T-cell (primary cell): ENCODE measurements around the gene NCAPG2. TPM values are rescaled to one million over a fixed set of nuclear protein-coding genes. Genes with fewer than 3 reads are reported as not detected.

Experiments
- ATAC-seq, 4 experiments: fragments of 200-7000 bp in 3 of 4; fragments of 150-1000 bp in 1 of 4; cut with Tn5 transposase; replicated peaks in 1 of 4; 1 replicate in 3 of 4; 2 replicates in 1 of 4; pipeline ENCODE4 v1.10.0; 2021; ENCODE audit warnings: moderate library complexity in 3 of 4, mild to moderate bottlenecking in 2 of 4, moderate number of reproducible peaks in 1 of 4
- CTCF ChIA-PET, 2 donors: fragments of 300-600 bp; sonication (Branson Sonifier 250); formaldehyde crosslinking; loops; one replicate each; lab custom pipeline; 2022; ENCODE audit warnings: antibody characterized with exemption in 2 of 2; lab: Charles Lee
- POLR2A ChIA-PET, 2 donors: fragments of 300-600 bp; sonication (Branson Sonifier 250); formaldehyde crosslinking; loops; one replicate each; lab custom pipeline; 2022; ENCODE audit warnings: antibody characterized with exemption in 2 of 2; lab: Charles Lee
- DNase-seq, 35 experiments: peaks; one replicate each; pipeline versions ENCODE4 v3.0.0 to v3.0.0-alpha.2; 2013 to 2023
- H3K27ac ChIP-seq: one replicate; pipeline ENCODE4 v1.5.1; 2013; ENCODE audit warnings: low read length
- H3K27me3 ChIP-seq, 2 experiments: replicated peaks in 1 of 2; 1 replicate in 1 of 2; 2 replicates in 1 of 2; pipeline versions ENCODE4 v1.6.1 to v1.7.0; 2013; ENCODE audit warnings: low read length in 1 of 2, mixed read lengths in 1 of 2; ENCODE audit not compliant: control insufficient read depth in 2 of 2, insufficient read depth in 2 of 2; ENCODE audit errors: extremely low read depth in 1 of 2
- H3K36me3 ChIP-seq, 2 donors: 1 replicate in 1 of 2; 2 replicates in 1 of 2; pipeline versions ENCODE4 v1.6.1 to v1.7.0; 2013; ENCODE audit warnings: low read length in 1 of 2; ENCODE audit not compliant: control insufficient read depth in 2 of 2, insufficient read depth in 1 of 2; ENCODE audit errors: extremely low read depth in 1 of 2
- H3K4me1 ChIP-seq, 2 experiments: 1 replicate in 1 of 2; 2 replicates in 1 of 2; pipeline versions ENCODE4 v1.6.1 to v1.7.0; 2013; ENCODE audit warnings: low read length in 2 of 2, mixed read lengths in 1 of 2; ENCODE audit not compliant: insufficient read depth in 2 of 2, control insufficient read depth in 1 of 2; ENCODE audit errors: extremely low read depth in 1 of 2
- H3K4me3 ChIP-seq, 2 donors: 1 replicate in 1 of 2; 2 replicates in 1 of 2; pipeline versions ENCODE4 v1.5.1 to v1.7.0; 2013; ENCODE audit warnings: mild to moderate bottlenecking in 2 of 2, low read length in 1 of 2, moderate library complexity in 1 of 2; ENCODE audit not compliant: control insufficient read depth in 1 of 2; ENCODE audit errors: extremely low read depth in 1 of 2
- H3K9me3 ChIP-seq: 2 replicates; pipeline ENCODE4 v1.7.0; 2013
- H3K27ac Mint-ChIP-seq, 2 donors: one replicate each; pipeline ENCODE4 v1.8.0; 2020 to 2021; ENCODE audit warnings: mild to moderate bottlenecking in 2 of 2, mixed read lengths in 2 of 2
- H3K27me3 Mint-ChIP-seq, 2 donors: one replicate each; pipeline ENCODE4 v1.8.0; 2021 to 2022; ENCODE audit warnings: mixed read lengths in 2 of 2
- H3K36me3 Mint-ChIP-seq: one replicate; pipeline ENCODE4 v1.8.0; 2021; ENCODE audit warnings: mixed read lengths
- H3K4me1 Mint-ChIP-seq, 3 donors: one replicate each; pipeline ENCODE4 v1.8.0; 2020 to 2022; ENCODE audit warnings: mixed read lengths in 3 of 3, mild to moderate bottlenecking in 1 of 3
- H3K4me3 Mint-ChIP-seq, 3 donors: one replicate each; pipeline ENCODE4 v1.8.0; 2020 to 2022; ENCODE audit warnings: mild to moderate bottlenecking in 3 of 3, mixed read lengths in 3 of 3, moderate library complexity in 3 of 3
- H3K9me3 Mint-ChIP-seq, 3 donors: one replicate each; pipeline ENCODE4 v1.8.0; 2020 to 2022; ENCODE audit warnings: mixed read lengths in 3 of 3
- WGBS: methylation state at CpG from one replicate; pipeline ENCODE4 v1.1.5; 2013; ENCODE audit warnings: missing lambda C conversion rate; ENCODE audit not compliant: insufficient coverage; 5-methylcytosine and 5-hydroxymethylcytosine counted together
- total RNA-seq, 35 experiments: library from RNA in 6 of 35; stranded (reverse) in 6 of 35; fragments of 120-200 nt in 1 of 35; gene quantifications; one replicate each; pipeline versions ENCODE4 v1.2.1 to v1.2.4 and lab custom pipeline; 2013 to 2026

The NCAPG2 gene
- total RNA-seq, 5 donors from 2014 or later (not counting 1 experiment from before 2014, with no cell fraction given) = 6.2 to 14.7 (median 11.9) TPM

DNA sequence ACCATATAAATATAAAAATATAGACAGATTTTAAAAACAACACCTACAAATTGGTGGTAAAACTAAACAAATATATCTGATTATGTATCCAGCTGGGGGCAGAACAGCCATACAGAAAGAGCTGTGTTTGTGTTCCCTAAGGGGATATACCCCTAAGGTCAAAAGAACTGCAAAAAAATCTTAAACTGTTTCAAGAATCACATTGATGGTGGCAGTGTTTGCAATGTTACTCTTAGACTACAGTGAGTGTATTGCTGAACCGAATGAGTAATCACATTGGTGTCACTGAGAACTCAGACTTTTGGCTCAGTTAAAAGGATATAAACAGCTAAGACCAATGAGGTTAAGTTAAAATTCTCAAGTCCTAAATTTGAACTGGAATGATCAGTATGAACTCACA is 89.9 kb downstream of the NCAPG2 start:
- H3K9me3 ChIP-seq = no peaks in the 10 kb centered on the region
- no CpG with 5 or more reads among the region's 1 CpG for WGBS
- DNase-seq (no peak), ATAC-seq (no peak)
- Mint-ChIP-seq H3K27ac (no peak overlapping the region), H3K4me1 (peaks cover 0 to 7% (median 2%) of the 10 kb centered on the region in 3 donors), H3K9me3 (no peaks in the 10 kb centered on the region), H3K27me3 (no peaks in the 10 kb centered on the region), H3K36me3 (no peaks in the 10 kb centered on the region), H3K4me3 (no peak overlapping the region)
- H3K27ac ChIP-seq = no peak overlapping the region
- H3K27me3 ChIP-seq = no peaks in the 10 kb centered on the region
- H3K36me3 ChIP-seq = no peaks in the 10 kb centered on the region
- CTCF ChIA-PET = no interaction called here
- POLR2A ChIA-PET = no interaction called here
- H3K4me3 ChIP-seq = no peak overlapping the region
- H3K4me1 ChIP-seq = no peaks in the 10 kb centered on the region

DNA sequence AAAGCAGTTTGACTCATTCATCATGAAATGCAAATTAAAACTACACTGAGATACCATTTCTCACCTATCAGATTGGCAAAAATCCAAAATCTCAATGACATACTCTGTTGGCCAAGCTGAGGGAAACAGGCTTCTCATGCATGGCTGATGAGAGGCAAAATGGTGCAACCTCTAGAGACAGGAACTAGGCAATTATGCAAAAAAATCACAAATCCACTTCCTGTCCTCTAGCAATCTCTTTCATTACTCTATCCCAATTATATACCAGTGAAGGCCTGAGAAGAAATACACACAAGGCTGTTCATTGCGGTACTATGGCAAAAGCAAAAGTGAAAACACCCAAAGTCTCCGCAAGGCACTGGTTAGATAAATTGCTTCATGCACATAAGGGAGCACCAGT is 91.1 kb downstream of the NCAPG2 start:
- no peaks in the 10 kb centered on the region for H3K9me3 ChIP-seq
- H3K36me3 ChIP-seq = no peaks in the 10 kb centered on the region
- WGBS = 90% methylated on average over 2 of the region's 2 CpGs
- ATAC-seq (no peak), DNase-seq (no peak)
- no peak overlapping the region for H3K4me3 Mint-ChIP-seq
- POLR2A ChIA-PET = no interaction called here
- H3K4me3 ChIP-seq = no peak overlapping the region
- no peaks in the 10 kb centered on the region for H3K36me3 Mint-ChIP-seq
- peaks cover 0 to 9% (median 2%) of the 10 kb centered on the region in 3 donors for H3K4me1 Mint-ChIP-seq
- H3K27ac Mint-ChIP-seq = no peak overlapping the region
- no peaks in the 10 kb centered on the region for H3K27me3 Mint-ChIP-seq
- H3K27me3 ChIP-seq = no peaks in the 10 kb centered on the region
- H3K4me1 ChIP-seq = no peaks in the 10 kb centered on the region
- H3K9me3 Mint-ChIP-seq = no peaks in the 10 kb centered on the region
- H3K27ac ChIP-seq = no peak overlapping the region
- CTCF ChIA-PET = no interaction called here

- no peaks in the 10 kb centered on the region for H3K4me1 ChIP-seq
- 100% methylated on average over 2 of the region's 4 CpGs for WGBS
- no peaks in the 10 kb centered on the region for H3K27me3 Mint-ChIP-seq
- POLR2A ChIA-PET = no interaction called here
- no peak overlapping the region for H3K27ac Mint-ChIP-seq
- no peaks in the 10 kb centered on the region for H3K36me3 ChIP-seq
- no peak for ATAC-seq
- no peak overlapping the region for H3K27ac ChIP-seq
- H3K9me3 Mint-ChIP-seq = no peaks in the 10 kb centered on the region
- H3K4me3 ChIP-seq = no peak overlapping the region
- no peak overlapping the region for H3K4me3 Mint-ChIP-seq
- H3K27me3 ChIP-seq = no peaks in the 10 kb centered on the region
- H3K9me3 ChIP-seq = no peaks in the 10 kb centered on the region
- H3K4me1 Mint-ChIP-seq = peaks cover 0 to 9% (median 2%) of the 10 kb centered on the region in 3 donors
- CTCF ChIA-PET = no interaction called here
- DNase-seq = no peak
- no peaks in the 10 kb centered on the region for H3K36me3 Mint-ChIP-seq
Measured at GRCh38 chr7:158612546-158612945, 92.1 kb downstream of the NCAPG2 start.

DNA sequence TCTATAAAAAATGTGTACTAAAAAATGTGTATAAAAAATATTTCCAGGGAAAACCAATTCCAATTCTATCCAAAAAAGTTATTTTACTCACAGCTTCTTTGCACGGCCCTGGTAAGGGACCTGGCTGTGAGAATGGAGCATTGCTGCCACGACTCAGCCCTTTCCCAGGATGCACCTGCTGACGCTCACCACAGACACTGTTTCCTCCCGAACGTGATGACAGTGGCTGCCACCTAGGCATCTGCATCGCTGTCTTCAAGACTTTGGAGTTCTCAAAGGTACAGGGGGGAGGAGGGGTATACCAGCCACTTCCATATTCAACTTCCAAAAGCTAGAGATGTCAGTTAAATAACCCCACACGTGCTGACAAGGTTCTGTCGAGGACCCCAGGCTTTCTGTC is 93.1 kb downstream of the NCAPG2 start:
- H3K27ac Mint-ChIP-seq = no peak overlapping the region
- H3K4me3 Mint-ChIP-seq = no peak overlapping the region
- CTCF ChIA-PET = interaction anchor here in 1 of 2 donors (0.5 kb wide), 1 partner anchor 8 kb away, joined by 3 read pairs; no protein-coding TSS in a partner anchor

DNA sequence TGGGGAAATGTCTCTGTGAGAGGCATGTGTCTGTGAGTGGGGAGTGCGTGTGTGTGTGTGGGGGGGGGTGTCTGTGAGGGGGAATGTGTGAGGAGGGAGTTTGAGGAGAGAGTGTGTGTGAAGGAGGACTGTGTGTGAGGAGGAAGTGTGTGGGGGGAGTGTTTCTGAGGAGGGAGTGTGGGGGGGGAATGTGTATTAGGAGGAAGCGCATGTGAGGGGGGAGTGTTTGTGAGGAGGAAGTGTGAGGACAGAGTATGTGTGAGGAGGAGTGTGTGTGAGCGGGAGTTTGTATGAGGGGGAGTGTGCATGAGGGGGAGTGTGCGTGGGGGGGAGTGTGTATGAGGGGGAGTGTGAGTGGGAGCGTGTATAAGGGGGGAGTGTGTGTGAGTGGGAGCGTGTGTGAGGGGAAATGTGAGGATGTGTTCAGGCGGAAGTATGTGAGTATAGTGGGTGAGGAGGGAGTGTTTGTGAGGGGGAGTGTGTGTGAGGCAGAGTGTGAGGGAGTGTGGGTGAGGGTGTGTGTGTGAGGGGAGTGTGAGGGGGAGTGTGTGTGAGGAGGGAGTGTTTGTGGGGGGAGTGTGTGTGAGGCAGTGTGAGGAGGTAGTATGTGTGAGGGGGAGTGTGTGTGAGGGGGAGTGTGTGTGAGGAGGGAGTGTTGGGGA is 95.2 kb downstream of the NCAPG2 start:
- Histone ChIP-seq H3K4me1 (no peaks in the 10 kb centered on the region), H3K9me3 (no peaks in the 10 kb centered on the region), H3K27me3 (no peaks in the 10 kb centered on the region), H3K27ac (no peak overlapping the region), H3K36me3 (no peaks in the 10 kb centered on the region), H3K4me3 (no peak overlapping the region)
- Mint-ChIP-seq H3K27ac (no peak overlapping the region), H3K27me3 (no peaks in the 10 kb centered on the region), H3K36me3 (no peaks in the 10 kb centered on the region), H3K4me3 (no peak overlapping the region), H3K4me1 (peaks cover 0 to 9% (median 2%) of the 10 kb centered on the region in 3 donors), H3K9me3 (no peaks in the 10 kb centered on the region)
- ChIA-PET POLR2A (no interaction called here), CTCF (no interaction called here)
- ATAC-seq (no peak), DNase-seq (no peak)
- 92% methylated on average over 6 of the region's 7 CpGs for WGBS

More for the DNA sequence above, 93.1 kb downstream of the NCAPG2 start:
- no peaks in the 10 kb centered on the region for H3K27me3 ChIP-seq
- H3K27me3 Mint-ChIP-seq = no peaks in the 10 kb centered on the region
- WGBS = 36% methylated on average over 5 of the region's 8 CpGs
- H3K9me3 ChIP-seq = no peaks in the 10 kb centered on the region
- DNase-seq (no peak), ATAC-seq (no peak)
- H3K36me3 ChIP-seq = no peaks in the 10 kb centered on the region
- no peak overlapping the region for H3K27ac ChIP-seq
- no peaks in the 10 kb centered on the region for H3K4me1 ChIP-seq
- no peak overlapping the region for H3K4me3 ChIP-seq
- no peaks in the 10 kb centered on the region for H3K36me3 Mint-ChIP-seq
- POLR2A ChIA-PET = no interaction called here
- no peaks in the 10 kb centered on the region for H3K9me3 Mint-ChIP-seq
- peaks cover 0 to 9% (median 2%) of the 10 kb centered on the region in 3 donors for H3K4me1 Mint-ChIP-seq

DNA sequence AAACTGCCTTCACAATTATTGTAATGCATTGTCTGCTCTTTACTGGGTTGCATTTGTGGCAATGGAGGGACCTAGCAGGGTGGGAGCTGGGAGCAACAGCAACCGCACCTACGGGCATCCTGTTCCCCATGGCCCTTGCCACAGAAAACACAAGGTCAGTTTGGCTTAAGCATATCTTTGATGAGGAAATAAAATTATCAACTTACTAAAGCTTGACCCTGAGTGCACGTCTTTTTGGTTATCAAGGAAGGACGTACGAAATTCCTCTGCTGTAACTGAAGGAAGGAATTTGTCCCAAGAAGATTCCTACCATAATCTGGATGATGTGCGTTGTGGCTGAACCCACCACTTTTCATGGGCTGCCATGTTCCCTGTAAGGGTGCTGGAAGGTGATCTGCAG is 97.0 kb downstream of the NCAPG2 start:
- Histone ChIP-seq H3K9me3 (no peaks in the 10 kb centered on the region), H3K4me1 (no peaks in the 10 kb centered on the region), H3K27ac (no peak overlapping the region), H3K4me3 (no peak overlapping the region), H3K36me3 (no peaks in the 10 kb centered on the region), H3K27me3 (no peaks in the 10 kb centered on the region)
- ChIA-PET CTCF (no interaction called here), POLR2A (no interaction called here)
- Mint-ChIP-seq H3K27me3 (no peaks in the 10 kb centered on the region), H3K36me3 (no peaks in the 10 kb centered on the region), H3K27ac (no peak overlapping the region), H3K4me3 (no peak overlapping the region), H3K9me3 (no peaks in the 10 kb centered on the region), H3K4me1 (peaks cover 0 to 9% (median 2%) of the 10 kb centered on the region in 3 donors)
- no peak for ATAC-seq
- WGBS = 100% methylated on average over 2 of the region's 6 CpGs
- no peak for DNase-seq
